SU-DHL-6 (cell line): ENCODE results near the gene ERBB4.

Experiments used
- H2AFZ ChIP-seq: fragments of 200-600 bp; sonication (generic); 2 replicates; pipeline ENCODE4 v1.6.1; 2014; ENCODE audit warnings: low read depth, mild to moderate bottlenecking, moderate library complexity, mixed read lengths, antibody characterized with exemption, low read length; ENCODE audit not compliant: severe bottlenecking
- H3F3A ChIP-seq: fragments of 200-600 bp; shearing (Covaris generic); 2 replicates; pipeline ENCODE4 v1.6.0; 2016; ENCODE audit warnings: antibody characterized with exemption, mild to moderate bottlenecking; ENCODE audit not compliant: insufficient read depth
- H3K27ac ChIP-seq: fragments of 200-600 bp; sonication (generic); 2 replicates; pipeline ENCODE4 v1.5.1; 2016; ENCODE audit warnings: low read depth, mild to moderate bottlenecking, low read length, moderate library complexity, mixed read lengths
- H3K27me3 ChIP-seq: fragments of 200-600 bp; sonication (generic), shearing (Covaris generic); 2 replicates; pipeline ENCODE4 v1.6.0; 2014; ENCODE audit warnings: mild to moderate bottlenecking, low read length
- H3K36me3 ChIP-seq: fragments of 200-600 bp; sonication (generic); 2 replicates; pipeline ENCODE4 v1.6.1; 2014; ENCODE audit warnings: mild to moderate bottlenecking, low read length, mixed read lengths
- H3K4me2 ChIP-seq: fragments of 300-600, 200-600 bp; shearing (Covaris generic), sonication (generic); 2 replicates; pipeline ENCODE4 v1.6.0; 2014; ENCODE audit warnings: low read length, low read depth, mild to moderate bottlenecking; ENCODE audit not compliant: poor library complexity, severe bottlenecking
- H3K4me3 ChIP-seq: fragments of 200-600 bp; sonication (generic); 2 replicates; pipeline ENCODE4 v1.5.1; 2014; ENCODE audit warnings: antibody characterized with exemption, low read length, mild to moderate bottlenecking, mixed read lengths; ENCODE audit not compliant: insufficient read depth, poor library complexity, severe bottlenecking
- H3K79me2 ChIP-seq: fragments of 200-600 bp; sonication (generic); 2 replicates; pipeline ENCODE4 v1.6.1; 2014; ENCODE audit warnings: mild to moderate bottlenecking, low read length, moderate library complexity; ENCODE audit not compliant: insufficient read depth
- H3K9ac ChIP-seq: fragments of 200-600 bp; sonication (generic); 2 replicates; pipeline ENCODE4 v1.7.0; 2014; ENCODE audit warnings: mild to moderate bottlenecking, low read length
- H3K9me2 ChIP-seq: fragments of 200-600 bp; sonication (generic); replicated peaks from 2 replicates; pipeline ENCODE4 v1.6.1; 2014; ENCODE audit warnings: low read length; ENCODE audit not compliant: insufficient read depth
- H3K9me3 ChIP-seq: fragments of 200-600 bp; sonication (generic); 2 replicates; pipeline ENCODE4 v1.6.1; 2014; ENCODE audit warnings: low read length, mixed read lengths; ENCODE audit not compliant: insufficient read depth
- H4K20me1 ChIP-seq: fragments of 200-600 bp; sonication (generic); 2 replicates; pipeline ENCODE4 v1.6.1; 2014; ENCODE audit warnings: low read depth, mild to moderate bottlenecking, antibody characterized with exemption, low read length, moderate library complexity, mixed read lengths
- EZH2phosphoT487 ChIP-seq: fragments of 200-600 bp; sonication (generic), shearing (Covaris generic); conservative IDR thresholded peaks from 2 replicates; pipeline ENCODE4 v1.6.1; 2018; ENCODE audit warnings: mild to moderate bottlenecking, antibody characterized with exemption, low read length, moderate library complexity, mixed read lengths
- TF ChIP-seq, protein P1 (sequence below): fragments of 200-600 bp; sonication (generic); IDR thresholded peaks from one replicate; pipeline ENCODE4 v1.5.1; 2017; ENCODE audit warnings: antibody characterized with exemption, mild to moderate bottlenecking, low read length, moderate library complexity; ENCODE audit not compliant: insufficient read depth, poor library complexity, severe bottlenecking

ERBB4 gene

DNA sequence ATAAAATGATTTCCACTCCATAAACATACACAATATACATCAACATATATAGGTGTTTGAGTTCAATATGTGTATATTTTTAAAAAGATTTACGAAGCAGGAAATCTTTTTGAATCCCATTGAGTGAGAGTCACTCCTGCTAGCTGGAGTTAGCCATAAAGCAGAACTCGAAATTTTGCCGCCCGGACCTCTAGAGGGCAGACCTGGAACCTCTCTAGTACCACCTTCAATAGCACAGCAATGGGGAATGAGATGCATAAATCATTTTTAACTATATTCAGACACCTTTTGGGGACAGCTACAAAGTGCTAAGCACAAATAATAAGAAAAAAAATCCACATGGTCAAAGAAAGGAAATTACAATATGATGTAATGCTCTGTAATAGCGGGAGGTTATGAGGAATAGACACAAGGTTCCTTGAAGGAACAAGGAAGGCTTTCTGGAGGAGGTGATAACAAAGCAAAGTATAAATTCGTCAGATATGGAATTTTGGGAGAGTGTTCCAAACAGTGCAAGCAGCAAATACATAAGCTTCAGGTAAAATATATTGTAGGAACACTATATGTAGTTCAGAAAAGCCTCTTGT, 533.4 kb downstream of the ERBB4 start:
- Histone ChIP-seq H3K36me3 (no peaks in the 10 kb centered on the region), H3F3A (no peaks in the 10 kb centered on the region), H3K79me2 (no peaks in the 10 kb centered on the region), H3K9me2 (no peaks in the 10 kb centered on the region), H3K9ac (no peak overlapping the region), H3K27ac (no peak overlapping the region), H4K20me1 (peaks cover 3% of the 10 kb centered on the region; the same call in 1 of the 2 replicates), H2AFZ (no peak overlapping the region), H3K4me2 (no peak overlapping the region), H3K9me3 (no peaks in the 10 kb centered on the region), H3K27me3 (no peaks in the 10 kb centered on the region), H3K4me3 (no peak overlapping the region)
- TF ChIP-seq, protein P1, sequence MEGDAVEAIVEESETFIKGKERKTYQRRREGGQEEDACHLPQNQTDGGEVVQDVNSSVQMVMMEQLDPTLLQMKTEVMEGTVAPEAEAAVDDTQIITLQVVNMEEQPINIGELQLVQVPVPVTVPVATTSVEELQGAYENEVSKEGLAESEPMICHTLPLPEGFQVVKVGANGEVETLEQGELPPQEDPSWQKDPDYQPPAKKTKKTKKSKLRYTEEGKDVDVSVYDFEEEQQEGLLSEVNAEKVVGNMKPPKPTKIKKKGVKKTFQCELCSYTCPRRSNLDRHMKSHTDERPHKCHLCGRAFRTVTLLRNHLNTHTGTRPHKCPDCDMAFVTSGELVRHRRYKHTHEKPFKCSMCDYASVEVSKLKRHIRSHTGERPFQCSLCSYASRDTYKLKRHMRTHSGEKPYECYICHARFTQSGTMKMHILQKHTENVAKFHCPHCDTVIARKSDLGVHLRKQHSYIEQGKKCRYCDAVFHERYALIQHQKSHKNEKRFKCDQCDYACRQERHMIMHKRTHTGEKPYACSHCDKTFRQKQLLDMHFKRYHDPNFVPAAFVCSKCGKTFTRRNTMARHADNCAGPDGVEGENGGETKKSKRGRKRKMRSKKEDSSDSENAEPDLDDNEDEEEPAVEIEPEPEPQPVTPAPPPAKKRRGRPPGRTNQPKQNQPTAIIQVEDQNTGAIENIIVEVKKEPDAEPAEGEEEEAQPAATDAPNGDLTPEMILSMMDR, result peak; percentile 63
- no peak for TF ChIP-seq EZH2phosphoT487

DNA sequence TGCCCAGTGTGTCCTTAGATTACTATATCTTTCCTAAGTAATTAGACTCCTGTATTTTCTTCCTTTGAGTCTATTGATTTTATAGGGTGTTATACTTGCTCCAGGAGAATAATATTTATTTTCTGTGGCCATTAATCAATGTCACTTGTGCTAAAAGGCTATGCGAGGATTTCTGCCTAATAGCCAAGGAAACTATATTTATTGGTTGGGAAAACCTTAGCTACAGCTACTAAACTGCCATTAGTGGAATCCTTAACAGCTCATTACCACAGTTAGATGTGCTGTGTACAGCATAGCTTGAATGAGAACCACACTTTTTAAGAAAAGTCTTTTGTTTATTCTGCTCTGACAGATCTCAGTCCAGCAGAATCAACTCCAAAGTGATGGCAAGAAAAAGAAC, 537.3 kb downstream of the ERBB4 start:
- Histone ChIP-seq H3F3A (no peaks in the 10 kb centered on the region), H3K4me3 (no peak overlapping the region), H3K9ac (no peak overlapping the region), H3K79me2 (no peaks in the 10 kb centered on the region), H4K20me1 (peaks cover 3% of the 10 kb centered on the region; the same call in 1 of the 2 replicates), H3K9me2 (no peaks in the 10 kb centered on the region), H2AFZ (no peak overlapping the region), H3K36me3 (no peaks in the 10 kb centered on the region; the same call in 1 of the 2 replicates), H3K4me2 (no peak overlapping the region), H3K9me3 (no peaks in the 10 kb centered on the region), H3K27me3 (no peaks in the 10 kb centered on the region), H3K27ac (no peak overlapping the region)
- TF ChIP-seq EZH2phosphoT487, result no peak
- TF ChIP-seq, protein P1, result no peak

DNA sequence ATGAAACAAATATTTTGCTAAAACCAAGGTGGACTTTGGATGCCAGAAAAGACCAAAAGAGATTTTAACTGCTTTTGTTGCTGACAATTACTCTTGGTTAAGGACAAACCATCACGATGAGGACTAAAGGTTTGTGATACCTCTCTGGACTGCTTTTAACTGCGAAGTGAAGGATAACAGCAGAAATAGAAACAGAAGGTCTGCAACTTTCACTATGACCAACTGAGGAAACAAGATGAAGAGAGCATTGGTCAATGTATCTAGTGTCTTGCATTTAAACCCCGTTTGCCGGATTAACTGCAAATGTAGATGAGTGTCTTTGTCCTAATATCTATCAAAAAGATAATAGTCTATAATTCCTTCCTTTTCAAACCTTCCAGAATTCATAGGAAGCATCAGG, 541.7 kb downstream of the ERBB4 start:
- Histone ChIP-seq H4K20me1 (no peaks in the 10 kb centered on the region), H3K9ac (no peak overlapping the region), H3F3A (no peaks in the 10 kb centered on the region), H3K36me3 (no peaks in the 10 kb centered on the region; the same call in 1 of the 2 replicates), H3K9me3 (no peaks in the 10 kb centered on the region), H3K27ac (no peak overlapping the region), H3K27me3 (no peaks in the 10 kb centered on the region), H3K4me3 (no peak overlapping the region), H3K4me2 (no peak overlapping the region), H3K79me2 (no peaks in the 10 kb centered on the region), H2AFZ (no peak overlapping the region), H3K9me2 (no peaks in the 10 kb centered on the region)
- no peak for TF ChIP-seq EZH2phosphoT487
- TF ChIP-seq, protein P1, result no peak
